GM23338 (cell line): Measurements from ENCODE around the gene FAM227A.

Experiments
- CTCF ChIP-seq, 2 experiments: fragments of 200-600 bp in 1 of 2; sonication (generic) in 1 of 2; conservative IDR thresholded peaks; 2 replicates each; pipeline versions ENCODE4 v1.5.1 to v1.6.1; 2016 to 2017; ENCODE audit warnings: antibody characterized with exemption in 2 of 2, low read depth in 2 of 2, mild to moderate bottlenecking in 2 of 2, moderate library complexity in 1 of 2
- EZH2 ChIP-seq: fragments of 200-600 bp; sonication (generic); IDR thresholded peaks from one replicate; pipeline ENCODE4 v1.8.0; 2017; ENCODE audit warnings: antibody characterized with exemption, mild to moderate bottlenecking, low read depth; ENCODE audit not compliant: unreplicated experiment
- EZH2phosphoT487 ChIP-seq: fragments of 200-600 bp; sonication (generic); IDR thresholded peaks from one replicate; pipeline ENCODE4 v1.8.1; 2018; ENCODE audit warnings: antibody characterized with exemption; ENCODE audit not compliant: unreplicated experiment
- JUNB ChIP-seq: IDR thresholded peaks from one replicate; pipeline ENCODE4 v1.6.1; 2016; ENCODE audit warnings: antibody characterized with exemption; ENCODE audit not compliant: unreplicated experiment
- POLR2AphosphoS5 ChIP-seq: IDR thresholded peaks from 2 replicates; pipeline ENCODE4 v1.6.1; 2016; ENCODE audit warnings: antibody characterized with exemption, low read depth
- REST ChIP-seq: IDR thresholded peaks from one replicate; pipeline ENCODE4 v1.6.1; 2018; ENCODE audit warnings: antibody characterized with exemption; ENCODE audit not compliant: unreplicated experiment

GRCh38 chr22:38566726-38567504, 89.3 kb downstream of the FAM227A start:
- TF ChIP-seq CTCF (conservative IDR thresholded peaks at IDR 0.05; ENCODE audit: low read depth in 2 of 2) (no peak), REST (no peak), EZH2phosphoT487 (no peak), POLR2AphosphoS5 (no peak), EZH2 (no peak), JUNB (no peak)
